NCI-H748 (cell line): ENCODE measurements around the gene CSNK1E.
A peak's percentile ranks its signal among the peaks of the same experiment; 100 is the strongest.

Experiments used
- DNase-seq: peaks from one replicate; lab custom pipeline; 2025; ENCODE audit not compliant: unreplicated experiment; lab: John Stamatoyannopoulos, UW

Gene CSNK1E

DNA sequence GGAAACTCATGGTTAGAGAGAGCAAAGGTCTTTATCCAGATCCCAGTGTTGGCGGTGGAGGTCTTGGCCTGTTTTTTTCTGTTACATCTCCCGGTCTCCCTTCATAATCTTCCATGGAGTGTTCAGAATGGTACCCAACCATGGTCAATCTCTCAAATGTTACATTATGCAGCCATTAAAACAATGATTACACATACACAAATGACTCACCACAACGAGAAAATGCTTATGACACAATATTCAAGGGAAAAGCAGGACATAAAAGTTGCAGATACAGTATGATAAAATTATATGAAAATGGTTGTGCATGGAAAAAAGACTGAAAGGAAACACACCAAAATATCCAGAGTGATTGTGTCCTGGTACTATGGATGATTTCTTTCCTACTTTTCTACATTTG lies 17.8 kb upstream of the CSNK1E start:
- DNase-seq, result no peak

DNA sequence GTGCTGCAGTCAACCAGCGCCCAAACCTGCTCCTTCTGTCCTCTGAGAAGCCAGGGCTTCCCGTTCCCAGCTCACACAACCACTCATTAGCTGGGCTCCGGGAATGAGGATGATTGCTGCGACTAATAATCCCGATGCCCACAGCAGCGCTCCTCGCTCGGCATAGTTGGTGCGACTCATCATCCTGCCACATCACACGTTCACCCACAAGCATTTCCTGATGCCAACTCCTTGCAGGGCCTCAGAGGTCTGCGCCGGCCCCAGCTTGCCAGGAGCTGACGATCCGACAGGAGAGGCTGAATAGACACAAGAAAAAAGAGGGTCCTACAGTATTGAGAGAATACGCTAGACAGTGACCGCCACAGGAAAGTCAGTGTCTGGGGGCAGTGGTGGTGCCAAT lies 10.6 kb upstream of the CSNK1E start:
- DNase-seq, result no peak

DNA sequence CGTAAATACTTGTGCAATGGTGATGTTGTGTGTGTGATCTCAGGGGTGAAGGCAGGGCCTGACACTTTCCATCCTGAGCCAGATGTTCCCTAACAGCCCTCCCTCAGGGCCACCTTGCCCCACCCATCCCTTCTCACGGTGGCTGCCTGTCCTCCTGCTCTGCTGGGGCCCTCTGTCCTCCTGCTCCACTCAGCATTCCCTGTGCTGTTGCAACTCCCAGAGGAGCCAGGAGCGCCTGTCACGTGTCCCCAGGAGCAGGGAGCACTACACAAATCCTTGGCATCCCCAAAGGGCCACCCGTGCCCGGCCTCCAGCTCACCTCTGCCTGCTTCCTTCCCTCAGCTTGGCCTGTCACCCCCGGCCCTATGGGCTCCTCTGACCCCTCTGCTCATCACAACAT lies 10.2 kb upstream of the CSNK1E start:
- no peak for DNase-seq

DNA sequence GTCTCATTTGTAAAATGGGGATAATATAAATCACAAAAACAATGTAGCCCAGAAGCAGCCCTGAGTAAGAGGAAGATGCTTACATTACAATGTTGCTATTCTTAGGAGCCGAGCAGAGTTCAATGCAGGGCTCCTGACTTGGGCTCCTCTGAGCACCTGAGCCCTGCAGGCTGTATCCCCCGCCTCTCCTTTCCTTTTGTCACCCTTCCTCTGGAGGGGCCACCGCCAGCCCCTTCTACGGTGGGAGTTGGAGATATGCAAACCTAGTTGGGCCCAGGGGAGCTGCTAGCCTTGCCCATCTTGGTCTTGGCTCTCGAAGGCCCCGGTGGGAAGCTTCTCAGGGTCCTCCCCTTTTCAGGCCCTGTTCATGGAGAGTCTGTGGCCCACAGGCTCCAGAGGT lies 8.4 kb upstream of the CSNK1E start:
- DNase-seq, result no peak

DNA sequence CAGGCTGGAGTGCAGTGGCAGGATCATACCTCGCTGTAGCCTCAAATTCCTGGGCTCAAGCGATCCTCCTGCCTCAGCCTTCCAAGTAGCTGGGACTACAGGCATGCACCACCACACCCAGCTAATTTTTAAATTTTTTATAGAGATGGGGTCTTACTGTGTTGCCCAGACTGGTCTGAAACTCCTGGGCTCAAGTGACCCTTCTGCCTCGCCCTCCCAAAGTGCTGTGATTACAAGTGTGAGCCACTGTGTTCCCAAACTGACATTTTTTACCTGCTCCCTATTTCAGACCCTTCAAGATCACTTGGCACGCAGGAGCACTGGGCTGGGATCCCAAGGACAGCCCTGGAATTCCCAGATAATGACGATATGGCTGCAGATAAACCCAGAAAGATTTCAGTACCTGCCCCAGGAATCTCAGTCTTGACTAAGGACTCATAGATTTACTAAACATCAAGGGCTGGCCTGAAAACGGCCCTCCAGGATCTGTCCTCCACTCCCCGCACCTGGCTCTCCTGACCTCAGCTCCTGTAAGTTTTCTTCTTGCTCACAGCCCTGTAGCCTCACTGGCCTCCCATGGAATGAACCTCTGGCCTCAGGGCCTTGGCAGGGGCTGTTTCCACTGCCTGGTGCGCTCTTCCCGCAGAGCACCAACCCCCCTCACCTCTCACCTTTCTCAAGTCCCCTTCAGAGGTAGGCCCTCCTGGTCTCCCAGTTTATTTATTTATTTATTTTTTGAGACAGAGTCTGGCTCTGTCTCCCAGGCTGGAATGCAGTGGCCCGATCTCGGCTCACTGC lies 3.6 kb upstream of the CSNK1E start:
- DNase-seq, result no peak

DNA sequence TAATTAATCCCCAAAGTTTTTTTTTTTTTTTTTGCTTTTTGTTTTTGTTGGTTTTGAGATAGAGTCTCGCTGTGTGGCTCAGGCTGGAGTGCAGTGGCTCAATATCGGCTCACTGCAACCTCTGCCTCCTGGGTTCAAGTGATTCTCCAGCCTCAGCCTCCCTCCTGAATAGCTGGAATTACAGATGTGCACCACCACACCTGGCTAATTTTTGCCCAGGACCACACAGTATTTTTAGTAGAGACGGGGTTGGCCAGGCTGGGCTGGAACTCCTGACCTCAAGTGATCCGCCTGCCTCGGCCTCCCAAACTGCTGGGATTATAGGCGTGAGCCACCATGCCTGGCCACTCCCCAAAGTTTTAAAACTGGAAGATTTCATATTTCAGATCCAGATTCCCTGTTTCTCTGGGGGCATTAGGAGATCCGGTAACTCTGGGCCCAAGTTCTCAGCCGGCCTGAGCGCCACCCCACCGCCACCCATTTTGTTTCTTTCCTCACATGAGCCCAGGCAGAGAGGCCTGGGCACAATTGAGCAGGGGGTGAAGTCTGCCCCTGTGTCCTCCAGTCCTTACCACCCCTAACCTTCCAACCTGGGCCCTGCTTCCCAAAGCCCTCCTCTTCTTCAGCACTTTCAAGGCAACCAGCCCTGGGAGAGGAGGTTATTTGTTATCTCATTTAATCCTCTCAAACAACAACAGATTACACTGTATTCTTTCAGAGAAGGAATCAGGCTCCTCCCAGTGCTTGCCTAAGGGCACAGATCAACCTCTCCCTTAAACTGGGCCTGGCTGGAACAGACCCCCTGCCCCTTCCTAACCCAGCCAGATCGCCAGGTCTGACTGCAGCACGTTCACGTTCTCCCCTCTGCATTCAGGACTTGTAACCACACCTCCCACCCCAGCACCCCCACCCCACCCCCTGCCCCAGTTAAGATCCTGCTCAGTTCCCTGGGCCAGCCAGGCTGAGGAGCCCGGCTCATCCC lies 1.9 kb upstream of the CSNK1E start:
- DNase-seq, result no peak

DNA sequence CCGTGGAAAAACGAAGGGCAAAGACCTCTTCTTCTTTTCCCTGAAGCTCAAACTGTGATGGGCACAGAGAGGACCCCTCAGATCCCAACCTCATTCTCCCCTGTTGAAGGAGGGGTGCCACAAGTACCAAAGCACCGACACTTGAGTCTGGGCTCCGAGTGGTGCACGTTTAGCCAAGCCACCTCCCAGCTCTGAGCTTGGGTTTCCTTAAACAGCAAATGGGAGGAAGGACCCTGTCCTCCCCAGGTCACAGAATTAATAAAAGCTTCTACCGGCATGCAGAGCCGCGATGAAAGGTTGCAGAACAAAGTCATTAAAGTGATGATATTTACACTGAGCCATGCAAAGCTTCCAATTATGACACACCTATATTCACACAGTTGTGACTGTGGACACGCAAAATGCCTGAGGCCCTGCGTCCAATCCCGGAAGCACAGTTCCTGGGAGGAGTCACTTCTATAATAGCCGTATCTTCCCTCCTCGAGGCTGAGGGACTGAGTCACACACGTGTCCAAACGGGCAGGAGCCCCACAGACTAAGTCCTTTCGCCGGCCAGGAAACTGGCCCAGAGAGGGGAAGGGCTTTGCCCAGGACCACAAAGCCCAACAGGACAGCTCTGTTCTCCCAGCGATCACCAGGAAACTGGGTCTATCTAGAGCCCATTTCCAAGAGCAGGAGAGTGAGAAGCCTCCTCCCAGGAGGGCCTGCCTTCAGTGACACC lies 922 bp upstream of the CSNK1E start:
- DNase-seq, result peak; percentile 84

DNA sequence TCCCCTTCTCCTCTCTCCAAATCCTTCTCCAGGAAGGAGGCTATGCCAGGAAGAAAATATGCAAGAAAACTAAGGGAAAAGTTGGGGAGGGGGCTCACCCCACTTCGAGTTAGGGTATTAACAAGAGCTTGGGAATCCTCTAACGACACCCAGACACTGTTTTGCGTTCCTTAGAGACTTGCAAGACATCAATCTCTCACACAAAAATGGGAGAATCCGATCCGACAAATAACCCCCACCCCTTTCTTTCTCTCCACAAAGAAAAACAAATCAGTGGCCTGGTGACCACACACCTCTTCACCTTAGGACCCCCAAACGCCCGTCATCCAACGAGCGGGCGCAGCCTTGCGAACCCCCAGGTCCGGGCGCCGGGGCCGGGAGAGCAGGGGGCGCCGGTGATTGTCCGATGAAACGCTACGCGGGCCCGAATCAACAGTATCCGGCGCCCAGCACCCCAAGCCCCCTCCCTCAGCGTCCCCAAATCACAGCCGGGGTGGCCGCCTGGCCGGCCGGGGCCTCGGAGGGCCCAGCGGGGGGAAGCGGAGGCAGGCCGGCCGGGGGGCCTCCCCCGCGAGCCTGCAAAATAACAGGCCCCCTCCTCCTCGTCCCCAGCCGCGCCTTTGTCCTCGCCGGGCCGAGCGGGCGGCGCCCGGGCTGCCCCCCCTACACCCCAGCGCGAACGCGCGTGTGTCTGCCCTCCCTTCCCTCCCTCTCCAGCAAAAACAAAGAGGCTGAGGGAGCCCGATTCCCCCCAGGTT lies 690 bp downstream of the CSNK1E start:
- DNase-seq, result peak; percentile 49

DNA sequence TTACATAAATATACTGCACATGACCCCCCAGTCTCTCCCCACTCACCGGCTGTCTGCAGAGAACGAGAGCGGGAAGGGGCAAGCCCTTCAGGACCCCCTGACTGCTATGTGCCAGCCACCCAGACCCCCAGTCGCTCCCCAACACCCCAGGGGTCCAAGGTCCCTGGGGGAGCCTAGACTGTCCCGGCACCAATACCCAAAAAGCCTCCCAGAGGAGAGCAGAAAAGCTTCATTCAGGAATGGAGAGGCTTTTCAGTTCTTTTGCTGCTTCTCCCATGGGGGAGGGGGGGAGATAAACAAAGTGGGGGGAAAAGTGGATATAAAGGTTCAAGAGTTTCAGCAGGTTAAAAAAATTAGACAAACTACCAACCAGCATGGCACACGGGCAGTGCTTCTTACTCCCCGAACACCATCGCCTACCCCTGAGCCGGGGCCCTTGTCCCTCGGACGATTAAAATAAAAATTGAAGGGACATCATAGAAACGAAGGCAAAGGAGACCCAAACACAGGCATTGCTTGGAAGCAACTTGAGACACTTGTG lies 1.3 kb downstream of the CSNK1E start:
- DNase-seq, result peak; percentile 16

DNA sequence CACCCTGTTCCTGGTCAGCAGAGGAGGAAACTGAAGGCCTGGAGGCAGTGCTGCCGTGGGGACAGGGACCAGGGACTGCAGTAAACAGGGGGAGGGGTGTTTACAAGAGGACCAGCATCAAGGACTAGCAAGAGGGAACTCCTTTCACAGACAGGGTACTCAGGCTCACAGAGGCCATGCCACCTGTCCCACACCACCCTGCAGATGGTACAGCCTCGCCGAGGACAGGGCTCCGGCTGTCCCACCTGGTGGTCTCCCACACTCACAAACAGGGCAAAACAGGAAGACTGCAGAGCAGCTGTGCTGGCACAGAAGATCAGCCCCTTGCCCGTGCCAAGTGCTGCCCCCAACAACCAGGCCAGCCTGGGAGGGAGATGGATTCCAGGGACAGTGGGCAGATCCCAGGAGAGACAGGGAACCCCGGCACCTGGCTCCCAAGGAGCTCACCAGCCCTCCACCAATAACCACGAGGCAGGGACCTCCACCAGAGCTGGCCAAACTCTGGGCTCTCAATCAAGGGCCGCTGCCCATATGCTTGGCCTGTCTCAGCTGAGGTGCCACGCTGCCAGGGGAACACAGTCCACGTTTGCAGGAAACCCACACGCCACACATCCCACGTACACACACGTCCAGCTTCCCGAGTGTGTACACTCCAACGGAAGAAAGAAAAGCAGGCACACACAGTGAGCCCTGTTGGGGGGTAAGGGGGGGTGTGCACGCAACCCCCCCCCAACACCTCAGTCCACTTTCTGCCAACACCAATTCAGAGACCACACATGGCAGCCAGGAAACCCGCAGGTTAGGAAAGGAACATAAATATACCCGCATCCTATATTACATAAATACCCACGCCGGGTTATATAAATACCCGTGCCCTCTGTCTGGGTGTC lies 2.1 kb downstream of the CSNK1E start:
- DNase-seq, result peak; percentile 23

DNA sequence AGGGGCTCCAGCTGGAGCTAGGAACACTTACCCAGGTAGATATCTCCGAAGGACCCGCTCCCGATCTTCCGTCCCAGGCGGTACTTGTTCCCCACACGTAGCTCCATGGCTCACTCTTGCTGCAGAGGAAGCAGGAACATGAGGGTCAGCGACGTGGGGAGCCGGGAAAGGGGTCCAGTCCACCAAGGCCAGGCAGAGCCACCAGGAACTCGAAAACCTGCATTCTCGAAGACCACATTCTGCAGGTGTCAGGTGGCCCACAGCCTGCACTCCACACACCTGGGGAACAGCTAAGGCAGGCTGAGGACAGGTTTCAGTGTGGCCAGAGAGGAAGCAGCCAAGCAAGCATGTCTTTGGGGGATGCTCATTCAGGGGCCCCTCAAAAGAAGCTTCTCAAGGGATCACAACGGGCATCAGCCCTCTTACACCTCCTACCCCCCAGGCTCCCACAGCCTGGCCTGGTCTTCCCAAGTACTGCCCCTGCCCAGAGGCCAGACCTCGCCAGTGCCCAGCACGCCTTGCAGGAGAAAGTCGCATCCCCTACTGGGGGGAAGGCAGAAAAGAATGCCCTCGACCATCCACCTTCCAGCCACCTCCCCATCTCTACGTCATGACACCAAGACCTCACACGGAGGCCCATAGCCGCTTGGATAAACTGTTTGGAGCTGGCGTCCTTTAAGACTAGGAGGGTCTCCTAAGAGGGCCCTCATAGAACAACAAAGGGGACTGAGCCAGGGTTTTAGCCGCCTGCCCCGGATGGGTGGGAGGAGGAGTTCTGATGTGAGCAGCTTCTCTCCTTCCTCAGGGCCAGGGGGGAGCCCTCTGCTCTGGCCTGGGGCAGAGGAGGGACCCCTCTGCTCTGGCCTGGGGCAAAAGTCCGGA lies 2.9 kb downstream of the CSNK1E start:
- no peak for DNase-seq

DNA sequence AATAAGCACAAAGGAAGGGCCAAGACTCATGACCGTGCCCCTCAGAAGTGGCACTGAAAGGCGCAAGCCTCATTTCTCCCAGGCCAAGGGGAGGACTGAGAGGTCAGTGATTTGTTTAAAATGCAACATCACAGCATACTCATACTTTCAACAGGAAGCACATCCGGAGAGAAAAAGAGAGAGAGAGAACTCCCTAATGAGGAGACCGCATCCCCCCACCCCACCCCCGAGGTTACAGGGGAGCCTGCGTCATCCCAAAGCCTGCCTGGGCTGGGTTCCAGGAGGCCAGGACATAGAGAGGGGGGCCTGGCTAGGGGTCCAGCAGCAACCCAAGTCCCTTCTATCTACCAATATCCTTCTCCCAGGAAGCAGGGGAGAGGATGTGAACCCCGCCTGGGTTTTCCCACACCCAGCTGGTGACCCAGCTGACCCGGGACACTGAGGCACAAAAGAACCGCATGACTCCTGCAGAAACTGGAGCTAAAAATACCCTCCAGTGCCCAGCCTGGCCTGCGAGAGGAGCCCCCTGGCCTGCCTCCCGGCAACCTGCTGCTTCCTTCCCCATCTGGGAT lies 3.8 kb downstream of the CSNK1E start:
- DNase-seq, result no peak

DNA sequence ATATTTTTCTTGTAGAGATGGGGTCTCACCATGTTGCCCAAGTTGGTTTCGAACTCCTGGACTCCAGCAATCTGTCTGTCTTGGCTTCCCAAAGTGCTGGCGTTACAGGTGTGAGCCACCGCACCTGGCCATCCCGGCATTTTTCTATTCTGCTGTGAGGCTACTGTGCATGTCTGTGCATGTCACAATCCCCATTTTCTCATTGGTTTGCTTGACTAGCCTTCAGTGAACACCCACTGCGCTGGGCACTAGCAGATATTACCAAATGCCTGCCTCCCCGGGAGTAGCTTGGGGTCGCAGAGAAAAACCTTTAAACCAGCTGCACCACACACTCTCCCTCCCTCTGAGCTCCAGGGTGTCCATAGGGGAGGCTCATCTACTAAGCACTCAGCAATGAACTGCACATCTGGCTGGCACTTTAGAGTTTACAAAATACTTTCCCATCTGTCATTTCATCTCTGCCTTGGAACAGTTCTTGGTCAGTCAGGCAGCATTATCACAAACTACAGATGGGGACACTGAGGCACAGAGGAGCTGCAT lies 4.9 kb downstream of the CSNK1E start:
- DNase-seq, result no peak

DNA sequence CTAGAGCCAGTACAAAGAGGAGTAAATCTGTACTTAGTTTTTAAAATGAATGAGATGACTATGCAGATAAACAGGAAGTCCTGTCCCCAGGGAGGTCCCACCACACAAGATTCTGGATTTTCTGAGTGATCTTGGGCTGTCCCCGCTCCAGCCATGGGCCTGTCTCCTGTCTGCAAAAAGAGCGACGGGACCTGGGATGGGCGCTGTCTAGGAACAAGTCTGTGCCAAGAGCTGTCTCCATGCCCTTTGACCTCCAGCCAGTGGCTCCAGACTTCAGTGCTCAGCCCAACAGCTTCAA lies 6.0 kb downstream of the CSNK1E start:
- DNase-seq, result no peak

DNA sequence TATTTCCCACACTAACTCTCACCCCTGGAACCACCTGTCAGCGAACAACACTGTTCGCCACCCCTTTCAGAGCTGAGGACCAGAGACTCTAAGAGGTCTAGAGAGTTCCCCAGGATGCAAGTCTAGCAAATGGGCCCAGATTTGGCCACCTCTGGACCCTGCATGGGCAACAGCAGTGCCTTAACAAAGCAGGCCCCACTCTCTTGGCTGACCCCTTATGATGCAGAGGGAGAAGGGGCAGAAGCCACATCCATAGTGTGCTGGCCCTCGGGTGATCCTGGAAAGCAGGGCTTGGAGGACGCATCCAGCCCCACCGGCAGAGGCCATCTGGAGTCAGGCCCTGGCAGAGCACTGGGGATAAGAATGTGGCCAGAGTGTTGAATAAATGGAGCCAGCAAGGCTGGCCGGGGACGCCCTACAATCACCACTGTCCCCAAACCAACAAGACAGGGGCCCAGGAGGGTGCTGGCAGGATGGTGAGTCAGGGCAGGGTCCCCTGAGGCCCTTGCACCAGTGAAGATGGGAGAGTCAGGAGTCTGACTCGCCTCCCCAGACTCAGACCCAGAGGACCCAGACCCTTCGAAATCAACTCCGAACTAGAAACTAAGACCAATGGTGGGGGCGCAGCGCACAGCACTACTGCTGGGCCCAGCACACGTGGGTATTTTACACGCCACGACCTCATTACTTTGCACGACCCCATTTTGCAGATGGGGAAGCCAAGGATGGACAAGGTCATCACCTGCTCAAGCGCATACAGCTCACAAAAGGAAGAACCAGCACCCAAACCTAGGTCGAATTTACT lies 6.5 kb downstream of the CSNK1E start:
- DNase-seq, result no peak

DNA sequence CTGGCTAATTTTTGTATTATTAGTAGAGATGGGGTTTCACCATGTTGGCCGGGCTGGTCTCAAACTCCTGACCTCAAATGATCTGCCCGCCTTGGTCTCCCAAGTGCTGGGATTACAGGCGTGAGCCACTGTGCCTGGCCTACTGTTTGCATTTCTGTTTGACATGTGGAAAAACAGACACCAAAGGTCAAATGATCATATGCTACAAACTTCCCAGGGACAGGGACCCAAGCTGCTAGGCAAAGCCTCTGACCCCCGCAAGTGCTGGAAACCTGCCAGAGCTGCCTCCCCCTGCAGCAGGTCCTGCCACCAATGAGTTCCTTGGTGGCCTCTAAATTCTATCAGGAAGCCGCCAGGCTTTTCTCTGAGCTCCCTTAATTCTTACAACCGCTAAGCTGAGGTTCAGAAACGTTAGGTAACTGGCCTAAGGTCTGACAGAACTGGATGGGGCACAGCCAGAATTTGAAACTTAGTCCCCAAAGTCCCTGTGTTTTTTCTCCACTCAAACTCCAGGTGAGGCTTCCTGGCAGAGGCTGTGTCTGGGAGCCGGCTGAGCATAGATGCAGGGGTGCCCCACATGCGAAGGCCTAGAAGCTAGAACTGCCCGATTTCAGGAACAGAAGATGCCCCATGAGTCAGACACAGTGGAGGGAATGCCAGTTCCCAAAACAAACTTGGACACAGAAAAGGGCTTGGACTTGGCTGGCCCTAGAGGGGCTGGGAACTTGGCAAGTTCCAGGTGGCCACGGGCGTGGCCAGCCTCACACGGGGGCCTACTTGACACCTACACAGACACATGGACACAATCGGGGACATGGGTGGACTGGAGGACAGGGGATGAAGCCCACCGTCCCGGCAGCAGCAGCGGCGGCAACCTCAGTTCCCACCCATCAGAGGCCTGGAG lies 7.4 kb downstream of the CSNK1E start:
- DNase-seq, result no peak
